ENCODE measurements around the gene CNTF.

DNA sequence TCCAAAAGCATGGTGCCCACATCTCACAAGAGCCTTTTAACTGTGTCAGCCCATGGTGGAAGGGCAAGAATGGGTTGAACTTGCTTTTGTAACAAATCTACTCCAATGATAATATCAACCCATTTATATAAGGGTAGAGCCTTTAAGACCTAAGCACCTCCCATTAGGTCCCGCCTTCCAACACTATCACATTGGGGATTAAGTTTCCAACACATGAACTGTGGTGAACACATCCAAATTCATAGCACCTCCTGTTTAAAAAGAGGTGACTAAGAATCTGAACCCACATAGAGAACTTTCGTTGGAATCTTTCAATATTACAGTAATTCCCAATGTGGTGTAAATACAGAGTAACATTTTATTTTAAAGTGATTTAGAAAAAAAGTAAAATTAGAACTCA is 9.2 kb upstream of the CNTF start:
- TF ChIP-seq, protein P1, sequence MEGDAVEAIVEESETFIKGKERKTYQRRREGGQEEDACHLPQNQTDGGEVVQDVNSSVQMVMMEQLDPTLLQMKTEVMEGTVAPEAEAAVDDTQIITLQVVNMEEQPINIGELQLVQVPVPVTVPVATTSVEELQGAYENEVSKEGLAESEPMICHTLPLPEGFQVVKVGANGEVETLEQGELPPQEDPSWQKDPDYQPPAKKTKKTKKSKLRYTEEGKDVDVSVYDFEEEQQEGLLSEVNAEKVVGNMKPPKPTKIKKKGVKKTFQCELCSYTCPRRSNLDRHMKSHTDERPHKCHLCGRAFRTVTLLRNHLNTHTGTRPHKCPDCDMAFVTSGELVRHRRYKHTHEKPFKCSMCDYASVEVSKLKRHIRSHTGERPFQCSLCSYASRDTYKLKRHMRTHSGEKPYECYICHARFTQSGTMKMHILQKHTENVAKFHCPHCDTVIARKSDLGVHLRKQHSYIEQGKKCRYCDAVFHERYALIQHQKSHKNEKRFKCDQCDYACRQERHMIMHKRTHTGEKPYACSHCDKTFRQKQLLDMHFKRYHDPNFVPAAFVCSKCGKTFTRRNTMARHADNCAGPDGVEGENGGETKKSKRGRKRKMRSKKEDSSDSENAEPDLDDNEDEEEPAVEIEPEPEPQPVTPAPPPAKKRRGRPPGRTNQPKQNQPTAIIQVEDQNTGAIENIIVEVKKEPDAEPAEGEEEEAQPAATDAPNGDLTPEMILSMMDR (IDR thresholded peaks at IDR 0.05; ENCODE audit: low read depth, low read length) = no peak
- TF ChIP-seq POLR2A (IDR thresholded peaks at IDR 0.05; ENCODE audit: extremely low read depth, insufficient read length) = no peak
- no peak for TF ChIP-seq MYC (IDR thresholded peaks at IDR 0.05; ENCODE audit: low read depth, low read length)
- TF ChIP-seq, protein P2, sequence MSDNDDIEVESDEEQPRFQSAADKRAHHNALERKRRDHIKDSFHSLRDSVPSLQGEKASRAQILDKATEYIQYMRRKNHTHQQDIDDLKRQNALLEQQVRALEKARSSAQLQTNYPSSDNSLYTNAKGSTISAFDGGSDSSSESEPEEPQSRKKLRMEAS (IDR thresholded peaks at IDR 0.05; ENCODE audit: low read depth, low read length) = no peak

Measured in NB4 (cell line).